GM12878 (cell line): Measurements from ENCODE around the gene POC1B. TPM values are rescaled to one million over a fixed set of nuclear protein-coding genes. Genes with fewer than 3 reads are reported as not detected.

Experiments used
- ATAC-seq: fragments of 200-7000 bp; cut with Tn5 transposase; 3 replicates; pipeline ENCODE4 v1.9.1; 2020; ENCODE audit warnings: mild to moderate bottlenecking, moderate library complexity
- BruUV-seq: library from RNA; stranded (reverse); fragments of 400-500 nt; replicated peaks from 2 replicates; lab custom pipeline; 2021; lab: Mats Ljungman, UMichigan
- CTCF ChIA-PET: fragments of 300-600 bp; sonication (Branson Sonifier 250); formaldehyde crosslinking; extraction: SDS; loops from one replicate; lab custom pipeline; 2021; ENCODE audit warnings: inconsistent platforms; lab: Yijun Ruan, JAX
- POLR2A ChIA-PET: fragments of 350-600 bp; formaldehyde crosslinking; extraction: SDS; loops from one replicate; lab custom pipeline; 2021; ENCODE audit warnings: inconsistent platforms; lab: Charles Lee
- RAD21 ChIA-PET: fragments of 300-600 bp; sonication (Branson Sonifier 250); formaldehyde crosslinking; loops from one replicate; lab custom pipeline; 2023; ENCODE audit warnings: antibody characterized with exemption; ENCODE audit not compliant: unreplicated experiment; lab: Charles Lee
- SMC1A ChIA-PET: fragments of 300-600 bp; sonication (Branson Sonifier 250); formaldehyde crosslinking; loops from one replicate; lab custom pipeline; 2023; ENCODE audit not compliant: unreplicated experiment, uncharacterized antibody; lab: Charles Lee
- DNase-seq: peaks from one replicate; pipeline ENCODE4 v3.0.0-alpha.2; 2011; ENCODE audit warnings: low read depth, low spot score
- FAIRE-seq: peaks from 3 replicates; lab custom pipeline; 2011; peaks lifted over from hg19 to GRCh38; lab: Jason Lieb, UNC
- H2AFZ ChIP-seq: 2 replicates; pipeline ENCODE4 v1.6.0; 2011; ENCODE audit warnings: low read depth, low read length, control low read depth; ENCODE audit not compliant: control insufficient read depth
- H3K27ac ChIP-seq: 2 replicates; pipeline ENCODE4 v1.5.1; 2011; ENCODE audit warnings: control low read depth; ENCODE audit not compliant: control insufficient read depth, insufficient read depth
- H3K27me3 ChIP-seq, 2 experiments: replicated peaks in 1 of 2; 2 replicates each; pipeline versions ENCODE4 v1.6.0 to v1.6.1; 2011; ENCODE audit warnings: low read length in 1 of 2; ENCODE audit not compliant: control insufficient read depth in 2 of 2, insufficient read depth in 2 of 2
- H3K36me3 ChIP-seq, 2 experiments: 2 replicates each; pipeline ENCODE4 v1.5.1; 2011; ENCODE audit warnings: low read length in 1 of 2; ENCODE audit not compliant: control insufficient read depth in 2 of 2, insufficient read depth in 2 of 2
- H3K4me1 ChIP-seq: 2 replicates; pipeline ENCODE4 v1.6.1; 2011; ENCODE audit warnings: mild to moderate bottlenecking, low read length, moderate library complexity, mixed read lengths; ENCODE audit not compliant: control insufficient read depth, insufficient read depth
- H3K4me2 ChIP-seq: 2 replicates; pipeline ENCODE4 v1.6.0; 2011; ENCODE audit warnings: control low read depth; ENCODE audit not compliant: control insufficient read depth, insufficient read depth
- H3K4me3 ChIP-seq: fragments of 200-600 bp; sonication (generic); 2 replicates; pipeline ENCODE4 v1.5.1; 2016
- H3K79me2 ChIP-seq: 2 replicates; pipeline ENCODE4 v1.6.0; 2011; ENCODE audit warnings: low read length; ENCODE audit not compliant: control insufficient read depth, insufficient read depth
- H3K9ac ChIP-seq: 2 replicates; pipeline ENCODE4 v1.8.0; 2011; ENCODE audit warnings: low read length, control low read depth, mixed read lengths; ENCODE audit not compliant: control insufficient read depth, insufficient read depth
- H3K9me3 ChIP-seq: replicated peaks from 3 replicates; pipeline ENCODE4 v1.5.1; 2011; ENCODE audit warnings: mild to moderate bottlenecking, low read length; ENCODE audit not compliant: control insufficient read depth, insufficient read depth
- H4K20me1 ChIP-seq: 2 replicates; pipeline ENCODE4 v1.6.0; 2011; ENCODE audit not compliant: control insufficient read depth, insufficient read depth
- BMI1 ChIP-seq: fragments of 450-650 bp; IDR thresholded peaks from 2 replicates; pipeline ENCODE4 v1.6.1; 2016; ENCODE audit warnings: mild to moderate bottlenecking, moderate library complexity, borderline replicate concordance
- DPF2 ChIP-seq: fragments of 450-650 bp; IDR thresholded peaks from 2 replicates; pipeline ENCODE4 v1.6.1; 2017; ENCODE audit warnings: mild to moderate bottlenecking
- HDAC6 ChIP-seq: fragments of 200-600 bp; sonication (generic); IDR thresholded peaks from one replicate; pipeline ENCODE4 v1.8.0; 2017; ENCODE audit warnings: antibody characterized with exemption; ENCODE audit not compliant: unreplicated experiment
- KAT2A ChIP-seq: conservative IDR thresholded peaks from 2 replicates; pipeline ENCODE4 v1.6.1; 2011; ENCODE audit warnings: low read depth, low read length; ENCODE audit not compliant: control insufficient read depth
- KLF5 ChIP-seq: fragments of 450-650 bp; IDR thresholded peaks from 2 replicates; pipeline ENCODE4 v1.6.1; 2014; ENCODE audit warnings: mild to moderate bottlenecking; ENCODE audit not compliant: partially characterized antibody
- MTA3 ChIP-seq: IDR thresholded peaks from 2 replicates; pipeline ENCODE4 v1.6.1; 2012; ENCODE audit warnings: low read length, inconsistent platforms, borderline replicate concordance
- NFIC ChIP-seq: IDR thresholded peaks from 2 replicates; pipeline ENCODE4 v1.6.1; 2012; ENCODE audit warnings: low read depth, mild to moderate bottlenecking, inconsistent platforms, low read length, moderate library complexity
- NR2C2 ChIP-seq: IDR thresholded peaks from 2 replicates; pipeline ENCODE4 v1.6.1; 2011; ENCODE audit warnings: borderline replicate concordance, low read depth; ENCODE audit not compliant: control insufficient read depth, insufficient read length
- PAX5 ChIP-seq: IDR thresholded peaks from 2 replicates; pipeline ENCODE4 v1.6.1; 2011; ENCODE audit warnings: low read depth, low read length, borderline replicate concordance
- RAD21 ChIP-seq: IDR thresholded peaks from 2 replicates; pipeline ENCODE4 v1.6.1; 2011; ENCODE audit warnings: mild to moderate bottlenecking, low read depth, low read length, moderate library complexity; ENCODE audit not compliant: insufficient read depth
- RB1 ChIP-seq: fragments of 450-650 bp; formaldehyde crosslinking; IDR thresholded peaks from 2 replicates; pipeline ENCODE4 v1.6.1; 2017; ENCODE audit warnings: mild to moderate bottlenecking, borderline replicate concordance
- RFX5 ChIP-seq: IDR thresholded peaks from 2 replicates; pipeline ENCODE4 v1.6.1; 2011; ENCODE audit warnings: low read depth, low read length, improper control_type of control experiment
- RUNX3 ChIP-seq: IDR thresholded peaks from 2 replicates; pipeline ENCODE4 v1.6.1; 2012; ENCODE audit warnings: low read length, inconsistent platforms
- TAF1 ChIP-seq: IDR thresholded peaks from 2 replicates; pipeline ENCODE4 v1.6.1; 2011; ENCODE audit warnings: mild to moderate bottlenecking, low read depth, low read length, borderline replicate concordance
- ZSCAN29 ChIP-seq: fragments of 450-650 bp; IDR thresholded peaks from 2 replicates; pipeline ENCODE4 v1.6.1; 2017; ENCODE audit warnings: mild to moderate bottlenecking, moderate library complexity
- WGBS: methylation state at CpG from one replicate; pipeline ENCODE4 v1.1.6; 2016; ENCODE audit warnings: low lambda C conversion rate; ENCODE audit not compliant: insufficient replicate concordance, insufficient coverage; ENCODE audit errors: missing lambda C conversion rate; 5-methylcytosine and 5-hydroxymethylcytosine counted together
- in situ Hi-C: fragments of 300-500 bp; cut with MboI; formaldehyde crosslinking; loops from 9 replicates; pipeline ENCODE4 v1.14.3; 2018; ENCODE audit warnings: mixed read lengths
- intact Hi-C: fragments of 100-400 bp; cut with micrococcal nuclease; formaldehyde crosslinking; loops from one replicate; pipeline ENCODE4 v1.14.2; 2022; ENCODE audit not compliant: unreplicated experiment
- polyA plus RNA-seq, 11 experiments: library from polyadenylated mRNA; depleted of rRNA in 4 of 11; unstranded in 6 of 11; stranded (reverse) in 5 of 11; fragments of >200 nt; fragmentation: Nextera tagmentation in 4 of 11; fragmentation: Illumina TruSeq in 1 of 11; extraction: Ambion mirVana in 4 of 11; extraction: Trizol in 1 of 11; gene quantifications; 1 replicate in 1 of 11; 2 replicates in 10 of 11; pipeline versions ENCODE4 v1.2.1 to v1.2.3, GENCODE V29; 2011 to 2016; ENCODE audit warnings: inconsistent platforms in 2 of 11, missing spikeins in 2 of 11, low read depth in 1 of 11
- total RNA-seq, 4 experiments: library from RNA; depleted of rRNA in 3 of 4; stranded (reverse); fragments of >200 nt in 3 of 4; fragmentation: Illumina TruSeq in 1 of 4; extraction: Trizol in 1 of 4; gene quantifications; 2 replicates each; pipeline versions ENCODE4 v1.2.1 to v1.2.3, GENCODE V29; 2013 to 2021
- TF ChIP-seq, protein P1 (sequence below): fragments of 450-650 bp; formaldehyde crosslinking; IDR thresholded peaks from 2 replicates; pipeline ENCODE4 v1.5.0; 2022; ENCODE audit warnings: mild to moderate bottlenecking, missing genetic modification characterization
- TF ChIP-seq, protein P2 (sequence below): fragments of 450-650 bp; IDR thresholded peaks from 2 replicates; pipeline ENCODE4 v1.6.1; 2016; ENCODE audit warnings: mild to moderate bottlenecking
- TF ChIP-seq, protein P3 (sequence below): IDR thresholded peaks from 2 replicates; pipeline ENCODE4 v1.6.1; 2012; ENCODE audit warnings: low read depth, low read length, improper control_type of control experiment

The POC1B gene
- total and polyA plus RNA-seq, 10 of the 15 experiments (the other 5 are each of a cell fraction or from before 2014, with no cell fraction given) = 4.4 to 17.8 (median 11.3) TPM

DNA sequence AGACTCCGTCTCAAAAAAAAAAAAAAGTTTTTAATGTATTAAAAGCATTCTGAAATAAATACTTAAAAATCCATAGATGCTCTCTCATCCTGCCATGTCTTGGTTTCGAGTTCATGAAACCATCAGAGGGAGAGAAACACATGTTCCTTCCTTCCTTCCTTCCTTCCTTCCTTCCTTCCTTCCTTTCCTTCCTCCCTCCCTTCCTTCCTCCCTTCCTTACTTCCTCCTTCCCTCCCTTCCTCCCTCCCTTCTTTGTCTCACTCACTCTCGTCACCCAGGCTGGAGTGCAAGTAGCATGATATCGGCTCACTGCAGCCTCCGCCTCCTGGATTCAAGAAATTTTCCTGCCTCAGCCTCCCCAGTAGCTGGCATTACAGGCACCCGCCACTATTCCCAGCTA lies 113.2 kb downstream of the POC1B start:
- no peaks in the 10 kb centered on the region for H3K79me2 ChIP-seq
- H3K4me1 ChIP-seq = no peaks in the 10 kb centered on the region
- FAIRE-seq (no peak), DNase-seq (no peak)
- no peak overlapping the region for H3K4me3 ChIP-seq
- H3K36me3 ChIP-seq = no peaks in the 10 kb centered on the region
- ChIA-PET POLR2A (no interaction called here), RAD21 (no interaction called here)
- no peak overlapping the region for H3K9ac ChIP-seq
- WGBS = 75% methylated on average over 6 of the region's 6 CpGs
- H3K27me3 ChIP-seq = no peaks in the 10 kb centered on the region
- no peak overlapping the region for H3K4me2 ChIP-seq
- H4K20me1 ChIP-seq = no peaks in the 10 kb centered on the region
- TF ChIP-seq HDAC6 = no peak
- no peak for TF ChIP-seq RFX5
- no peak for TF ChIP-seq NFIC
- no peak for TF ChIP-seq PAX5
- TF ChIP-seq RUNX3 = no peak
- TF ChIP-seq ZSCAN29 = no peak
- no peak for TF ChIP-seq RB1
- no peak for TF ChIP-seq TAF1
- TF ChIP-seq, protein P1, sequence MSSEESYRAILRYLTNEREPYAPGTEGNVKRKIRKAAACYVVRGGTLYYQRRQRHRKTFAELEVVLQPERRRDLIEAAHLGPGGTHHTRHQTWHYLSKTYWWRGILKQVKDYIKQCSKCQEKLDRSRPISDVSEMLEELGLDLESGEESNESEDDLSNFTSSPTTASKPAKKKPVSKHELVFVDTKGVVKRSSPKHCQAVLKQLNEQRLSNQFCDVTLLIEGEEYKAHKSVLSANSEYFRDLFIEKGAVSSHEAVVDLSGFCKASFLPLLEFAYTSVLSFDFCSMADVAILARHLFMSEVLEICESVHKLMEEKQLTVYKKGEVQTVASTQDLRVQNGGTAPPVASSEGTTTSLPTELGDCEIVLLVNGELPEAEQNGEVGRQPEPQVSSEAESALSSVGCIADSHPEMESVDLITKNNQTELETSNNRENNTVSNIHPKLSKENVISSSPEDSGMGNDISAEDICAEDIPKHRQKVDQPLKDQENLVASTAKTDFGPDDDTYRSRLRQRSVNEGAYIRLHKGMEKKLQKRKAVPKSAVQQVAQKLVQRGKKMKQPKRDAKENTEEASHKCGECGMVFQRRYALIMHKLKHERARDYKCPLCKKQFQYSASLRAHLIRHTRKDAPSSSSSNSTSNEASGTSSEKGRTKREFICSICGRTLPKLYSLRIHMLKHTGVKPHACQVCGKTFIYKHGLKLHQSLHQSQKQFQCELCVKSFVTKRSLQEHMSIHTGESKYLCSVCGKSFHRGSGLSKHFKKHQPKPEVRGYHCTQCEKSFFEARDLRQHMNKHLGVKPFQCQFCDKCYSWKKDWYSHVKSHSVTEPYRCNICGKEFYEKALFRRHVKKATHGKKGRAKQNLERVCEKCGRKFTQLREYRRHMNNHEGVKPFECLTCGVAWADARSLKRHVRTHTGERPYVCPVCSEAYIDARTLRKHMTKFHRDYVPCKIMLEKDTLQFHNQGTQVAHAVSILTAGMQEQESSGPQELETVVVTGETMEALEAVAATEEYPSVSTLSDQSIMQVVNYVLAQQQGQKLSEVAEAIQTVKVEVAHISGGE (CRISPR knock-in tag) = no peak
- TF ChIP-seq MTA3 = no peak
- TF ChIP-seq, protein P2, sequence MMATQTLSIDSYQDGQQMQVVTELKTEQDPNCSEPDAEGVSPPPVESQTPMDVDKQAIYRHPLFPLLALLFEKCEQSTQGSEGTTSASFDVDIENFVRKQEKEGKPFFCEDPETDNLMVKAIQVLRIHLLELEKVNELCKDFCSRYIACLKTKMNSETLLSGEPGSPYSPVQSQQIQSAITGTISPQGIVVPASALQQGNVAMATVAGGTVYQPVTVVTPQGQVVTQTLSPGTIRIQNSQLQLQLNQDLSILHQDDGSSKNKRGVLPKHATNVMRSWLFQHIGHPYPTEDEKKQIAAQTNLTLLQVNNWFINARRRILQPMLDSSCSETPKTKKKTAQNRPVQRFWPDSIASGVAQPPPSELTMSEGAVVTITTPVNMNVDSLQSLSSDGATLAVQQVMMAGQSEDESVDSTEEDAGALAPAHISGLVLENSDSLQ = no peak
- TF ChIP-seq RAD21 = no peak
- TF ChIP-seq KLF5 = no peak
- TF ChIP-seq, protein P3, sequence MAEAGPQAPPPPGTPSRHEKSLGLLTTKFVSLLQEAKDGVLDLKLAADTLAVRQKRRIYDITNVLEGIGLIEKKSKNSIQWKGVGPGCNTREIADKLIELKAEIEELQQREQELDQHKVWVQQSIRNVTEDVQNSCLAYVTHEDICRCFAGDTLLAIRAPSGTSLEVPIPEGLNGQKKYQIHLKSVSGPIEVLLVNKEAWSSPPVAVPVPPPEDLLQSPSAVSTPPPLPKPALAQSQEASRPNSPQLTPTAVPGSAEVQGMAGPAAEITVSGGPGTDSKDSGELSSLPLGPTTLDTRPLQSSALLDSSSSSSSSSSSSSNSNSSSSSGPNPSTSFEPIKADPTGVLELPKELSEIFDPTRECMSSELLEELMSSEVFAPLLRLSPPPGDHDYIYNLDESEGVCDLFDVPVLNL = no peak
- TF ChIP-seq NR2C2 = no peak
- TF ChIP-seq BMI1 = no peak
- TF ChIP-seq DPF2 = no peak
- TF ChIP-seq KAT2A = no peak
- TF ChIP-seq, all 136 proteins: peak for 0
- BruUV-seq = no TSS peak
- Histone ChIP-seq H2AFZ (no peak overlapping the region), H3K9me3 (no peaks in the 10 kb centered on the region), H3K27ac (no peak overlapping the region)
- CTCF ChIA-PET = no interaction called here
- intact Hi-C loops (no loop called here), in situ Hi-C loops (no loop called here)
- SMC1A ChIA-PET = no interaction called here
- ATAC-seq = no peak
